NK-92 (cell line): Measurements from ENCODE around the gene BRF1.
A peak's percentile ranks its signal among the peaks of the same experiment; 100 is the strongest.
"Not testable (repeated sequence)": the region's sequence is repeated elsewhere in the genome, so short reads cannot be mapped to it uniquely, and the experiment has no call there.

ENCODE experiments used
- DNase-seq: peaks from one replicate; lab custom pipeline; 2025; ENCODE audit not compliant: unreplicated experiment; lab: John Stamatoyannopoulos, UW

Gene BRF1

GRCh38 chr14:105300542-105301102, at the start of gene BRF1:
Gene BRF1 (minus strand): TSS chr14:105301001. CDS start chr14:105300629, 372 bp downstream.
- DNase-seq, result peak; percentile 77

- DNase-seq, result no peak
These were observed 49.2 kb upstream of the BRF1 start for GRCh38 chr14:105349992-105350391.

- no peak for DNase-seq
These were observed 48.3 kb upstream of the BRF1 start for GRCh38 chr14:105348945-105349699.

- no peak for DNase-seq
These were observed 47.6 kb upstream of the BRF1 start for GRCh38 chr14:105348169-105348944.

GRCh38 chr14:105347587-105347968, 46.8 kb upstream of the BRF1 start:
- no peak for DNase-seq

GRCh38 chr14:105346876-105347586, 46.2 kb upstream of the BRF1 start:
- no peak for DNase-seq

GRCh38 chr14:105346200-105346533, 45.4 kb upstream of the BRF1 start:
- no peak for DNase-seq

GRCh38 chr14:105343194-105343593, 42.4 kb upstream of the BRF1 start:
- no peak for DNase-seq

GRCh38 chr14:105340821-105341733, 40.3 kb upstream of the BRF1 start:
- no peak for DNase-seq

- no peak for DNase-seq
These were observed 37.4 kb upstream of the BRF1 start for GRCh38 chr14:105337966-105338741.

GRCh38 chr14:105337433-105337832, 36.6 kb upstream of the BRF1 start:
- DNase-seq, result no peak

- DNase-seq, result no peak
These were observed 35.9 kb upstream of the BRF1 start for GRCh38 chr14:105336477-105337287.

GRCh38 chr14:105335735-105336476, 35.1 kb upstream of the BRF1 start:
- no peak for DNase-seq

- not testable (repeated sequence) for DNase-seq
These were observed 34.4 kb upstream of the BRF1 start for GRCh38 chr14:105335231-105335542.

- no peak for DNase-seq
These were observed 33.8 kb upstream of the BRF1 start for GRCh38 chr14:105334383-105335230.

GRCh38 chr14:105333613-105334364, 33.0 kb upstream of the BRF1 start:
- no peak for DNase-seq

- DNase-seq, result no peak
These were observed 32.3 kb upstream of the BRF1 start for GRCh38 chr14:105333020-105333490.
